GM12865 (cell line): ENCODE data around the gene STT3B.

Experiments used
- DNase-seq: peaks from one replicate; pipeline ENCODE4 v3.0.0; 2010; ENCODE audit warnings: low read depth
- H3K4me3 ChIP-seq: 2 replicates; pipeline ENCODE4 v1.5.1; 2011; ENCODE audit warnings: mild to moderate bottlenecking, low read depth, low read length, control low read depth
- CTCF ChIP-seq: IDR thresholded peaks from 2 replicates; pipeline ENCODE4 v1.5.1; 2011; ENCODE audit warnings: low read length, control low read depth, low read depth, inconsistent platforms; ENCODE audit not compliant: insufficient read depth; ENCODE audit errors: missing control alignments

Gene STT3B

GRCh38 chr3:31667582-31667981, 134.9 kb downstream of the STT3B start:
- no peak for TF ChIP-seq CTCF
- no peak overlapping the region for H3K4me3 ChIP-seq
- DNase-seq, result no peak

- no peak for TF ChIP-seq CTCF
- DNase-seq, result no peak
- no peak overlapping the region for H3K4me3 ChIP-seq
These were observed 135.5 kb downstream of the STT3B start for GRCh38 chr3:31668242-31668641.

DNA sequence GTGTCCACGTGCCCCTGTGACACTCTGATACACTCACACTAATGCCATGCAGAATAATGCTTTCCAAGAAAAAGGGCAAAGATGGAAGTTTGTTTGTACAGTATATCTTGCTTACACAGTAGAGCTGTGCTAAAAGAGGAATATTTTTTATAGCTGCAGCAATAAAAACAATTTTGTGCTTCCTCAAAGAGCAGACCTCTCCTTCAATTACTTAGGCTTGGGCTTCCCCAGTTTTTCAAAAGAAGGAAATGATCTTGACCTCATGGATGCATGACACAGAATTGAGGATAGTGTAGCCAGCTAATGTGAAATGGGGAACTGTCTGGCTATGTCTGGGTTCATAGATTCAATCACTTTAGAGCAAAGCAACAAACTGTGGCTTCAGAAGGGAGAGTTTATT, 137.4 kb downstream of the STT3B start:
- TF ChIP-seq CTCF, result no peak
- H3K4me3 ChIP-seq, result no peak overlapping the region
- DNase-seq, result no peak

DNA sequence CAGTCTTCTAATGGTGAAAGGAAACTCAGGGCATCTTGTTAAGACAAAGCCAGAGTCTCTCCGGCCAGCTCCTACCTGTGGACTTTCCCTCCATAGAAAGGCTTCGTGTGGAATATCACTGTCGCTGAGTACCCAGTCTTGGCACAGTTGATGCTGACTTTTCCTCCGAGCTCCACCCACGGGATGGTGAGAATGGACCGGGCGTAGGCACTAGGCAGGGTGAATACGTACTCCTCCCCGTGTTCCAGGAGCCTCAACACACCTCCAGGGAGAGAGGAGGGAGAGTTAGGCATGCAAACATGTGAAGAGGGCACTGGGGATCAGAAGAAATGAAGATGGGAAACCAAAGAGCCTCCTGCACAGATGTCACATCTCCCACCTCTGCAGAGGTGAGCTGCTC, 138.0 kb downstream of the STT3B start:
- no peak overlapping the region for H3K4me3 ChIP-seq
- TF ChIP-seq CTCF, result no peak
- DNase-seq, result no peak

DNA sequence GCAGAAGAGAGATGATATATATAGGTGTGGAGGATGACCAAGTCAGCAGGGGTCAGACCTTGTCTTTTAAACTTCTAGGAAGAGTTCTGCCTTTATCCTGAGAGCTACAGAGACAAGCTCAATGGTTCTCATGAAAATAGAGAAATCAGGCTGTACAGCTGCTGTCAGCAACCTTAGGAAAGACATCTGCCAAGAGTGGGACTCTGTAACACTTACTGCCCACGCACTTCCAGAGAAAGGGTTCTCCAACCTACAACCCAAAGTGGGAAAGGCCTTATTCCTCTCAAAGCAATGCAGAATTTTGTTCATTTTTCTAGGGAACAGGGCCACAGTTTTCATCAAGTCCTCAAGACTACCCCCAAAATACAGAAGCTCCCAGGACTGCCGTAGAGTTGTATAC, 138.7 kb downstream of the STT3B start:
- no peak for DNase-seq
- H3K4me3 ChIP-seq, result no peak overlapping the region
- no peak for TF ChIP-seq CTCF

- no peak for DNase-seq
- no peak for TF ChIP-seq CTCF
- no peak overlapping the region for H3K4me3 ChIP-seq
These were observed 139.3 kb downstream of the STT3B start for GRCh38 chr3:31671976-31672375.

DNA sequence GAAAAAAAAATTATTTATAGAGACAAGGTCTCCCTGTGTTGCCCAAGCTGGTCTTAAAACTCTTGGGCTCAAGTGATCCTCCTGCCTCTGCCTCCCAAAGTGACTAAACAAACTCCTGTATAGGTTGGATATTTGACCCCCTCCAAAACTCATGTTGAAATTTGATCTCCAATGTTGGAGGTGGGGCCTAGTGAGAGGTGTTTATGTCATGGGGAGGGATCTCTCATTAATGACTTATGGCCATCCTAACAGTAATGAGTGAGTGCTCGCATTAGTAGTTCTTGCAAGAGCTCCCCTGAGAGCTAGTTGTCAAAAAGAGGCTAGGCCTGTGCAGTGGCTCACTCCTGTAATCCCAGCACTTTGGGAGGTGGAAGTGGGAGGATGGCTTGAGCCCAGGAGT, 141.2 kb downstream of the STT3B start:
- TF ChIP-seq CTCF, result no peak
- DNase-seq, result no peak
- no peak overlapping the region for H3K4me3 ChIP-seq
